ENCODE results near the gene FGF4. TPM values are rescaled to one million over a fixed set of nuclear protein-coding genes. Genes with fewer than 3 reads are reported as not detected.

Gene FGF4
- total RNA-seq, 1 experiment from 2014 or later: not detected

- TF ChIP-seq CTCF (IDR thresholded peaks at IDR 0.05; ENCODE audit: insufficient read depth in 1 of 2, low read depth in 1 of 2, low read length in 1 of 2, severe bottlenecking in 1 of 2, unreplicated experiment in 1 of 2): peak; percentile 90 to 97
- peaks cover 4% of the 10 kb centered on the region for H3K9me3 ChIP-seq
- ChIA-PET POLR2A (no interaction called here), CTCF (interaction anchor here (0.6 to 1.0 kb wide), 3 partner anchors 9 to 84 kb away, joined by 4 to 8 read pairs (median 5); no protein-coding TSS in a partner anchor)
- no peaks in the 10 kb centered on the region for H3K36me3 ChIP-seq (ENCODE audit: control insufficient read depth, insufficient read depth, low read length)
- H3K4me3 Mint-ChIP-seq (ENCODE audit: unreplicated experiment): no peak overlapping the region
- intact Hi-C loops (cut with micrococcal nuclease; ENCODE audit: unreplicated experiment): loop anchor here (1.0 kb wide), 1 partner anchor 115 kb away; no protein-coding TSS in a partner anchor
- BruUV-seq (replicated peaks): no TSS peak
- H3K27me3 Mint-ChIP-seq (ENCODE audit: insufficient read depth, unreplicated experiment): no peaks in the 10 kb centered on the region
- no peaks in the 10 kb centered on the region for H3K4me1 ChIP-seq
- no peaks in the 10 kb centered on the region for H3K4me1 Mint-ChIP-seq (ENCODE audit: low read depth, unreplicated experiment)
- DNase-seq: peak; percentile 69 to 78
- no peaks in the 10 kb centered on the region for H3K36me3 Mint-ChIP-seq (ENCODE audit: insufficient read depth, unreplicated experiment)
- no peak overlapping the region for H3K27ac Mint-ChIP-seq (ENCODE audit: unreplicated experiment)
- H3K9me3 Mint-ChIP-seq (ENCODE audit: unreplicated experiment): no peaks in the 10 kb centered on the region
- H3K4me3 ChIP-seq (ENCODE audit: low read depth, low read length): no peak overlapping the region
- H3K27me3 ChIP-seq (replicated peaks; ENCODE audit: control insufficient read depth, insufficient read depth, low read length): no peaks in the 10 kb centered on the region
Observed at GRCh38 chr11:69801513-69802335, 26.6 kb upstream of the FGF4 start.

- Mint-ChIP-seq H3K27me3 (ENCODE audit: insufficient read depth, unreplicated experiment) (peaks cover 1% of the 10 kb centered on the region), H3K9me3 (ENCODE audit: unreplicated experiment) (no peaks in the 10 kb centered on the region), H3K36me3 (ENCODE audit: insufficient read depth, unreplicated experiment) (no peaks in the 10 kb centered on the region), H3K4me1 (ENCODE audit: low read depth, unreplicated experiment) (no peaks in the 10 kb centered on the region), H3K4me3 (ENCODE audit: unreplicated experiment) (no peak overlapping the region), H3K27ac (ENCODE audit: unreplicated experiment) (no peak overlapping the region)
- TF ChIP-seq CTCF (IDR thresholded peaks at IDR 0.05; ENCODE audit: insufficient read depth in 1 of 2, low read depth in 1 of 2, low read length in 1 of 2, severe bottlenecking in 1 of 2, unreplicated experiment in 1 of 2): no peak
- H3K4me1 ChIP-seq: no peaks in the 10 kb centered on the region
- no peaks in the 10 kb centered on the region for H3K27me3 ChIP-seq (replicated peaks; ENCODE audit: control insufficient read depth, insufficient read depth, low read length)
- no peaks in the 10 kb centered on the region for H3K36me3 ChIP-seq (ENCODE audit: control insufficient read depth, insufficient read depth, low read length)
- intact Hi-C loops (cut with micrococcal nuclease; ENCODE audit: unreplicated experiment): no loop called here
- H3K9me3 ChIP-seq: peaks cover 4% of the 10 kb centered on the region
- no peak for DNase-seq
- CTCF ChIA-PET: interaction anchor here (0.7 to 1.2 kb wide), 4 partner anchors 29 to 63 kb away, joined by 3 to 6 read pairs (median 4); no protein-coding TSS in a partner anchor
- H3K4me3 ChIP-seq (ENCODE audit: low read depth, low read length): no peak overlapping the region
- BruUV-seq (replicated peaks): no TSS peak
- POLR2A ChIA-PET: no interaction called here
Observed at GRCh38 chr11:69800278-69800677, 25.1 kb upstream of the FGF4 start.

- no peaks in the 10 kb centered on the region for H3K4me1 Mint-ChIP-seq (ENCODE audit: low read depth, unreplicated experiment)
- peaks cover 4% of the 10 kb centered on the region for H3K27me3 Mint-ChIP-seq (ENCODE audit: insufficient read depth, unreplicated experiment)
- Histone ChIP-seq H3K4me3 (ENCODE audit: low read depth, low read length) (no peak overlapping the region), H3K9me3 (peaks cover 4% of the 10 kb centered on the region), H3K36me3 (ENCODE audit: control insufficient read depth, insufficient read depth, low read length) (no peaks in the 10 kb centered on the region), H3K27me3 (replicated peaks; ENCODE audit: control insufficient read depth, insufficient read depth, low read length) (no peaks in the 10 kb centered on the region), H3K4me1 (no peaks in the 10 kb centered on the region)
- no peaks in the 10 kb centered on the region for H3K9me3 Mint-ChIP-seq (ENCODE audit: unreplicated experiment)
- no peak overlapping the region for H3K4me3 Mint-ChIP-seq (ENCODE audit: unreplicated experiment)
- intact Hi-C loops (cut with micrococcal nuclease; ENCODE audit: unreplicated experiment): no loop called here
- no peak for TF ChIP-seq CTCF (IDR thresholded peaks at IDR 0.05; ENCODE audit: insufficient read depth in 1 of 2, low read depth in 1 of 2, low read length in 1 of 2, severe bottlenecking in 1 of 2, unreplicated experiment in 1 of 2)
- ChIA-PET CTCF (interaction anchor here (1.0 to 1.2 kb wide), 3 partner anchors 29 to 62 kb away, joined by 3 to 6 read pairs (median 5); no protein-coding TSS in a partner anchor), POLR2A (no interaction called here)
- peak; percentile 73 to 81 for DNase-seq
- no peak overlapping the region for H3K27ac Mint-ChIP-seq (ENCODE audit: unreplicated experiment)
- H3K36me3 Mint-ChIP-seq (ENCODE audit: insufficient read depth, unreplicated experiment): no peaks in the 10 kb centered on the region
- no TSS peak for BruUV-seq (replicated peaks)
Observed at GRCh38 chr11:69799582-69799981, 24.4 kb upstream of the FGF4 start.
